Measurements from ENCODE around the gene PTPRN2.
"Not testable (repeated sequence)": the region's sequence is repeated elsewhere in the genome, so short reads cannot be mapped to it uniquely, and the experiment has no call there.

Gene PTPRN2

DNA sequence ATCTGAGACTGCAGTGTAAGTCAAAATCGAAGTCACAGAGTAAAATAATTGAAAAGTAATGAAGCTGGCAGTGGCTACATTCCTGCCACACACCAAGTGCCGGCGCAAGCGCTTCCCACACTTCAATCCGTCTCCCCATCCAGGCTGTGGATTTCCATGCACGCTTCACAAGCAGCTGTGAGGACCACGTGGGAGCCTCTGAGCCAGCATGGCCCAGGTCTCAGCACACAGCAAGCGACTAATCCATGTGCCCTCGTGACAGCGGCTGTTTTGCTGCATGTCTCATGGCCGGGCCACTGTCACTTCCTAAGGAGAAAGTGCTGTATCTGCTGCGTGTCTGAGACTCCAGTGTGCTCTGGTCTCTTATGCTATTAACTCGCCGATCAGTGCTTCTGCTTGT lies 683.9 kb downstream of the PTPRN2 start:
- TF ChIP-seq, protein P1, sequence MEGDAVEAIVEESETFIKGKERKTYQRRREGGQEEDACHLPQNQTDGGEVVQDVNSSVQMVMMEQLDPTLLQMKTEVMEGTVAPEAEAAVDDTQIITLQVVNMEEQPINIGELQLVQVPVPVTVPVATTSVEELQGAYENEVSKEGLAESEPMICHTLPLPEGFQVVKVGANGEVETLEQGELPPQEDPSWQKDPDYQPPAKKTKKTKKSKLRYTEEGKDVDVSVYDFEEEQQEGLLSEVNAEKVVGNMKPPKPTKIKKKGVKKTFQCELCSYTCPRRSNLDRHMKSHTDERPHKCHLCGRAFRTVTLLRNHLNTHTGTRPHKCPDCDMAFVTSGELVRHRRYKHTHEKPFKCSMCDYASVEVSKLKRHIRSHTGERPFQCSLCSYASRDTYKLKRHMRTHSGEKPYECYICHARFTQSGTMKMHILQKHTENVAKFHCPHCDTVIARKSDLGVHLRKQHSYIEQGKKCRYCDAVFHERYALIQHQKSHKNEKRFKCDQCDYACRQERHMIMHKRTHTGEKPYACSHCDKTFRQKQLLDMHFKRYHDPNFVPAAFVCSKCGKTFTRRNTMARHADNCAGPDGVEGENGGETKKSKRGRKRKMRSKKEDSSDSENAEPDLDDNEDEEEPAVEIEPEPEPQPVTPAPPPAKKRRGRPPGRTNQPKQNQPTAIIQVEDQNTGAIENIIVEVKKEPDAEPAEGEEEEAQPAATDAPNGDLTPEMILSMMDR (IDR thresholded peaks at IDR 0.05; ENCODE audit: low read depth, low read length, missing control alignments), result no peak
- no peak for DNase-seq (ENCODE audit: low read depth)
- no peak overlapping the region for H3K4me3 ChIP-seq (ENCODE audit: low read depth, low read length)

DNA sequence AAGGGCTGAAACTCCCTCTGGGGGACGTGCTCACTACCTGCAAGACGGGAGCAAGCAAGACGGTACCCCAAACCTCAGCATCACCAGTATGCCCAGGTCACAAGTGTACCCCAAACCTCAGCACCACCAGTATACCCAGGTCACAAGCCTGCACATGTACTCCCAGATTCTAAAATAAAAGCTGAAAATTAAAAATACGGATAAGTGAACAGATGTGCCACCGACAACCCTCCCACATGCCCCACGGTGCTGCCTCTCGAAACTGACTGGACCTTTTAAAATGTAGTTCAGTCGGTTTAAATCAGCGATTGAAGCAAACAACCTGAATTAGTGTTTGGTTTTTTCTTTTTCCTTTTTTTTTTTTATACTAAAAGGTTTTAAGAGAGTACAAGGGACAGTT lies 684.3 kb downstream of the PTPRN2 start:
- no peak overlapping the region for H3K4me3 ChIP-seq (ENCODE audit: low read depth, low read length)
- TF ChIP-seq, protein P1 (IDR thresholded peaks at IDR 0.05; ENCODE audit: low read depth, low read length, missing control alignments), result no peak
- no peak for DNase-seq (ENCODE audit: low read depth)

DNA sequence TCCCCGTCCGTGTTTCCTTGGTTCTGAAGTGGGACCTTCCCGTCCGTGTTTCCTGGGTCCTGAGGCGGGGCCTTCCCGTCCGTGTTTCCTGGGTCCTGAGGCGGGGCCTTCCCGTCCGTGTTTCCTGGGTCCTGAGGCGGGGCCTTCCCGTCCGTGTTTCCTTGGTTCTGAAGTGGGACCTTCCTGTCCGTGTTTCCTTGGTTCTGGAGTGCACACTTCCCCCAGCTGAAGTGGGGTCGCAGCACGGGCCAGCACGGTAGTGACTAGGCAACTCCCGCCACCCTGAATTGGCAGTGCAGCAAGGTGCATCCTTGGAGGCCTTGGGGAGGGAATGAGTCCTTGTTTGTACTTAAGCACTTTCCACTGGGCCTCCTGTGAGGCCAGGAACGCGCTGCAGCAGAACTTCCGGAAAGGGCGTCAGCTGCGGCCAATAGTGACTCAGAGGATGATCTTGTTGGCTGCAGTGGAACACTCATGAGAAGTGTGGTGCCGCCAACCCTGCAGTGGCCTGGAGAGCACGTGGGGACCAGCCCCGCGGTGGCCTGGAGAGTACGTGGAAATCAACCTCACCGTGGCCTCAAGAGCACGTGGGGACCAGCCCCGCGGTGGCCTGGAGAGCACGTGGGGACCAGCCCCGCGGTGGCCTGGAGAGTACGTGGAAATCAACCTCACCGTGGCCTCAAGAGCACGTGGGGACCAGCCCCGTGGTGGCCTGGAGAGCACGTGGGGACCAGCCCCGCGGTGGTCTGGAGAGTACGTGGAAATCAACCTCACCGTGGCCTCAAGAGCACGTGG lies 685.6 kb downstream of the PTPRN2 start:
- DNase-seq (ENCODE audit: low read depth); H3K4me3 ChIP-seq (ENCODE audit: low read depth, low read length): not testable (repeated sequence)

DNA sequence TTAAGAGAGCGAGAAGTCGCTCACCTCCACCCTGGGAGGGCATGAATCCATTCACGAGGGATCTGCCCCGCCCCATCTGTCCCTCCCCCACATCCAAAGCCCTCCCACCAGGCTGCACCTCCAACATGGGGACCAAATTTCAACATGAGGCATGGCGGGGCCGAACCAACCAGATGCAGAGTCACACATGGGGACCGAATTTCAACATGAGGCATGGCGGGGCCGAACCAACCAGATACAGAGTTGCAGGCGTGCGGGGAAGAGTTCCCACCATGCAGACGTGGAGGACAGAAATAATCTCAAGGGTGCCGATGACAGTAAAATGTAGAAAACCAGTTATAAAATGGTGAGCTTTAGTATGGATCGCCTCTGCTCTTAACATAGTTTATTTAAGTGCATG lies 686.5 kb downstream of the PTPRN2 start:
- H3K4me3 ChIP-seq (ENCODE audit: low read depth, low read length), result no peak overlapping the region
- TF ChIP-seq, protein P1 (IDR thresholded peaks at IDR 0.05; ENCODE audit: low read depth, low read length, missing control alignments), result no peak
- DNase-seq (ENCODE audit: low read depth), result no peak

DNA sequence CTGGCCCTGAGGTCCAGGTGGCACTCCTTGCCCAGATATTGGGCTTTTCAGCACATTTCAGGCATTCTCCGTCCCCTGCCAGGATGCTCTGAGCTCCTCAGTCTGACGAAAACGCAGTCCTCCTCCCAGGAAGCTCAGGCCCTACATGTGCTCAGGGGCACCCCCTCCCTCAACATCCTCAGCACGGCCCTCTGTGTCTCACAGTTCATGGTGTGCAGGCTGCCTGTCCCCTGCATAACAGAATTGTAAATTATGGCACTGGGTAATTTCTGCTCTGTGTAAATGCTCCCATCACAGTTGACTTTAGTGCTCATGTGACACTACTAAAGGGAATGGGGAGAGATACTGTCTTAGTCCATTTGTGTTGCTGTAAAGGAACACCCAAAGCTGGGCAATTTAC lies 687.1 kb downstream of the PTPRN2 start:
- no peak for DNase-seq (ENCODE audit: low read depth)
- TF ChIP-seq, protein P1 (IDR thresholded peaks at IDR 0.05; ENCODE audit: low read depth, low read length, missing control alignments), result no peak
- H3K4me3 ChIP-seq (ENCODE audit: low read depth, low read length), result no peak overlapping the region

DNA sequence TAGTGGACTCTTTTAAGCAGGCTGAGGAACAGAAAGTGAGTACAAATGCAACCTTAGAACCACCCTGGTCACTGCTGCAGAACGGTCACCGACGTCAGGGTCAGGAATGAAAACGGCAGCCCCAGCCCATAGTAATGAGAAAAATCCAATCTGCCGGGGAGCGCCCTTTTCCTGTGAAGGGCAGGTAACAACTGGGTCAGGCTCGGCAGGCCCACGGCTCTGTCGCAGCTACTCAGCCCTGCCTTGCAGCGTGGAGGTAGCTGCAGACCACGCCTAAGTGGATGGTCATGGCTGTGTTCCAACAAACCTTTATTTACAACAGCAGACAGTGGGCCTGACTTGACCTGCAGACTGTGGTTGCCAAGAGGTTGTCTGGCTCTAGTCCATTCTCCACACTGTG lies 687.6 kb downstream of the PTPRN2 start:
- DNase-seq (ENCODE audit: low read depth), result no peak

DNA sequence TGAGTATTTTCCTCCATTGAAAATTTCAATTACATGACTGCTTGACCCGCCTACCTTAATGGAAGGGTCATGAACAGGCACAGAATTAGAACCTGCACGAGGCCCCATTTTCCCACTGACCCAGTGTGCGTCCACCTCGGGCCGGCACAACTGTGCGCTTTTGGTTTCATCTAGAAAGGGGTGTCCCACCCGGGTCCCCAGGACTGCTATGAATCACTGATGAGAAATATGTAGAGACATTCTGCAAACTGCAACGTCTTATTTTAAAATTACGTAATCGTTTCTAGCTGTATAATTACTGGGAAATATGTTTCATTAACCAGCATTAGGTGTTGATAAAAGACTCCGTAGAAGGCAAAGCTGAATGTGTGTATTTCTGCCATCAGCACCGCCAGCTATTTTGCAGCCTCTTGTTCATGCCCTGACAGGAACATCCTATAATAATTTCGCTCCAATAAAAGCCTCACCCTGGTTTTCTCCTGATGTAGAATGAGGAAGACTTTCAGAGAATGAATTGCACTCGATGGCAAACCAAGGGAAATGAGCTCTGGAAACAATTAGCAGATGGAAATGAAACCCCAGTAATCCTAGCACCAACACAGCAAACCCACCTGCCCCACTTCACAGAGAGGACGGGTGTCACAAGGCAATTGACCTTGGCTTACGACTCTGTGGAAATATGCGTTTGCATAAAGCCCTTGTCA lies 688.7 kb downstream of the PTPRN2 start:
- no peak for DNase-seq (ENCODE audit: low read depth)

More for the DNA sequence above, 687.6 kb downstream of the PTPRN2 start:
- TF ChIP-seq, protein P1 (IDR thresholded peaks at IDR 0.05; ENCODE audit: low read depth, low read length, missing control alignments), result no peak
- no peak overlapping the region for H3K4me3 ChIP-seq (ENCODE audit: low read depth, low read length)

More for the DNA sequence above, 688.7 kb downstream of the PTPRN2 start:
- H3K4me3 ChIP-seq (ENCODE audit: low read depth, low read length), result no peak overlapping the region
- TF ChIP-seq, protein P1 (IDR thresholded peaks at IDR 0.05; ENCODE audit: low read depth, low read length, missing control alignments), result no peak
